NOMO-1 treated with DMSO at 0.1 percent for 48 hours (cell line): ENCODE data around the gene GPR55.

ENCODE experiments used
- DNase-seq: peaks from one replicate; lab custom pipeline; 2025; ENCODE audit not compliant: unreplicated experiment; lab: John Stamatoyannopoulos, UW

Gene GPR55

GRCh38 chr2:230935130-230935430 lies 10.0 kb upstream of the GPR55 start:
- DNase-seq: no peak

- DNase-seq: no peak
Measured at GRCh38 chr2:230934231-230935129, 9.4 kb upstream of the GPR55 start.

DNA sequence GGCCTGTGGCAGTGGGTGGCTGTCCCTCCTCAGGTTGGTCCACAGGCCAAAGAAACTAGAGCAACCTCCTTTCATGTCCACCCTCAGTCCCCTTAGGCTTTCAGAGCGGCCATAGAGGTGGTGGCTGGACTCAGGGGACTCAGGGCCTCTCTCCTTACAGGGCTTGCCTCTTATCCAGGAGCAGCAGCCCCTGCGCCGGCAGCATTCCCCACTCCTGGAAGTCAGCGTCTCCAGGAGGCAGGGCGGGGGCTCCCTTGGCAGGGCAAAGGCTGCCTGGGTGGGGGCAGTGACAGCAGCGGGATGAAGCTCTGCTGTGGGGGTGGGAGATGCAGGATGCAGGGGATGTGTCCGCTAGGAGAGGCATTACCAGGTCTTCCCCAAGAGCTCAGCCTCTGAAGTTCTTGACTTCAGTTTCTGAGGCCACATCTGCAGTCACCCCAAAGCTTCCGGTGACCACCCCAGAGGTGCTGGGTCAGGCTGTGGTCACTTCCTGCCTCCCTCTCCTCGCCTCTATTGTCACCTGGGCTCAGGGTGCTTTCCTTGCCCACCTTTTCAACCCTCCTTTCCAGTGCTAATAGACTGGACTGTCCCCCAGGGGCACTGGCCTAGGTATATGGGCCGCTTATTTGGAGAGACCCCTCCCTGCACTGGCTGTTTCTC lies 8.6 kb upstream of the GPR55 start:
- DNase-seq: no peak

- peak; percentile 2 for DNase-seq
Measured at GRCh38 chr2:230932556-230933511, 7.8 kb upstream of the GPR55 start.

DNA sequence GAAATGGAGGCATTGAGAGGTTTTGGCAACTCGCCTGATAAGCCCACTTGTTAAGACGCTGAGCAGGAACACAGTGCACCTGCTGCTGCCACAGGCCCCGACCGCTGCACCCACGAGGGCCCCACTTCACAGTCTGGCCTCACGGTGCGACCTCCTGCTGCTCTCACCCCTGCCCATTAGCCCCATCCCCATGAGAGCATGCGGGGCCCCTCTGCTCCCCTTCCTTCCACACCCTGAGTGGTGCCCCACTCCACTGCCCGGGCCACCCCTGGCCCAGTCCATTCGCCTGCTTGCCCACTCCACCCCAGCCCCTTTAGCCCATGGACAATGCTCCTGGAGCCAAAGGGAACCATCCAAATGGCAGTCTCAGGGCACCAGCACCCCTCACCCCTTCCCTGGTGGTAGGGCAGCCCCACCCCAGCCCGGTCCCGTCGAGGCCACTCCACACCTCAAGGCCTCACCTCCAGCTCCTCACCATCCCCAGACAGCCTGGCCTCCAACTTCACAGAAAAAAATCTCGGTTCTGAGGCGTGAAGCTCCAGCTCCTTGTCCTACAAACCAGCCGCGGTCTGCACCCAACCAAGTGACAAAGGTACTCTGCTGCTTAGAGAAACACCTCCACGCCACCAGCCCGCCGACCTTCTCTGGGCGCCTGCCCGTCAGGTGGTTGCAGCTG lies 6.7 kb upstream of the GPR55 start:
- no peak for DNase-seq

DNA sequence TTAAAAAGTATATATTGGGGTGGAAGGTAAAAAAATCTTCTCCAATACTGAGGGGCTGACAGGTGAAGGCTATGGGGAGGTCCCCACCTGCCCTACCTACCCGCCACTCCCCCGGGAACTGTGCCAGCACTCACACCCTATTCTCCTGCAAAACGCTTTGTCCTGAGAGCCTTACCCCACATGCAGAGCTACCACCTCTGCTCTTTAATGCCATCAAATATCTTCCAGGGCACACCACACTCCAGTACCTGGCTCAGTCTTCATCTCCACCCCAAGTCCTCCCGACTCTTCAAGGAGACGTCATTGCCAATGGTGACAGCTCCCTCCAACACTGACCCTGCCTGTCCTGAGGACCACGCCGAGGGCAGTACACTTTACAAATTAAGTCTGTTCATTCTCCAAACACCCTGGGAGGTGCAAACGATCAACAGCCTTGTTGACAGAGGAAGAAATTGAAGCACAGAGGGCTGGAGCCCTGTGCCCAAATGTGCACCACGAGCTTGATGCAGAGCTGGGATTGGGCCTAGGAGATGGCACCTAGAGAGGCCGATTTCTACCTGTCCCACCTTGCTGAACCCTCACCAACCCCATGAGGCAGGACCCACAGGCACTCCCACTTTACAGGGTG lies 6.0 kb upstream of the GPR55 start:
- DNase-seq: no peak

DNA sequence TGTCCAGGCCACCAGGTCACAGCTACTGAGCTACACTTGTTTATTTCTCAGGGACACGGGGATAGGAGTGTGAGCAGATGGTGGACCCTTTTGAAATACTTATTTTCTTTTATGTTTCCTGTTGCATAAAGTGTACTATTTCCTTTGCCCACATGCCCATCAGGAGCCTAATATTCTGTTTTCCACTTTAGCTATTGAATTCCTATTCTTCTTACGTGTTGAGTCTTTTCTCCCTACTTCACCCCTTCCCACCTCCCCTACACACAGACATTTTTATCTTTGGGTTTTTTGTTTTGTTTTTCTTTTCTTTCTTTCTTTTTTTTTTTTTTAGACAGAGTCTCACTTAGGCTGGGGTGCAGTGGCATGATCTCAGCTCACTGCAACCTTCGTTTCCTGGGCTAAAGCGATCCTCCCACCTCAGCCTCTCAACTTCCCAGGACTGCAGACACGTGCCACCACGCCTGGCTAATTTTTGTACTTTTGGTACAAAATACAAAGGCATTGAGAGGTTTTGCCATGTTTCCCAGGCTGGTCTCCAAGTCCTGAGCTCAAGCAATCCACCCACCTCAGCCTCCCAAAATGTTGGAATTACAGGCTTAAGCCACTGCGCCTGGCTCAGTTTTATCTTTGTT lies 5.2 kb upstream of the GPR55 start:
- DNase-seq: no peak

GRCh38 chr2:230929381-230930148 lies 4.5 kb upstream of the GPR55 start:
- DNase-seq: no peak

DNA sequence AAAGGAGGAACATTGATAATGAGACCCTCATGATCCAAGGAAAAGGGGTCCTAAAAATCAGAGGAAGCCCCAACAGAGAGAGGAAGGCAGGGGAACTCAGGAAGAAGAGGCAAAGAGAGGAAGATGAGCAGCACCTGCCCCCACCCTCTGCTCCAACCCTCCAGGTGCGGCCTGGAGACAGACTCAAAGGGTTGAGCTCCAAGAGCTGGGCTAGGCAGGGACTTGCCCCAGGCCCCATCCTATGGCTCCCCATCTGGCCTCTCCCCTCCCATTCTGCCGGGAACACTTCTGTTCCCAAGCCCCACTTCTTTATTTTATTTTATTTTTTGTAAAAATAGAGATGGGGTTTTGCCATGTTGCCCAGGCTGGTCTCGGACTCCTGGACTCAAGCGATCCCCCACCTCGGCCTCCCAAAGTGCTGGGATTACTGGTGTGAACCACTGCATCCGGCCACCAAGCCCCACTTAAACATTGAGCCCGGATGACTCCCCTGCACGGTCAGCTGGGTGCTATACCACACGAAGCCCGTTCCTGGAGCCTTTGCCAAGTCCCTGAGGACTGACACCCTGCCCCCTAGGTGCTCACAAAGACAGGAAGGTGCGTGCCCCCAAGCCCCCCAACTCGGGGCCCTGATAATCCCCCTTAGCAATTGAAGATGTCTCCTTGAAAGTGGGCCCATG lies 3.8 kb upstream of the GPR55 start:
- DNase-seq: no peak

GRCh38 chr2:230927711-230928341 lies 2.8 kb upstream of the GPR55 start:
- no peak for DNase-seq

- no peak for DNase-seq
Measured at GRCh38 chr2:230925879-230926765, 1.1 kb upstream of the GPR55 start.

DNA sequence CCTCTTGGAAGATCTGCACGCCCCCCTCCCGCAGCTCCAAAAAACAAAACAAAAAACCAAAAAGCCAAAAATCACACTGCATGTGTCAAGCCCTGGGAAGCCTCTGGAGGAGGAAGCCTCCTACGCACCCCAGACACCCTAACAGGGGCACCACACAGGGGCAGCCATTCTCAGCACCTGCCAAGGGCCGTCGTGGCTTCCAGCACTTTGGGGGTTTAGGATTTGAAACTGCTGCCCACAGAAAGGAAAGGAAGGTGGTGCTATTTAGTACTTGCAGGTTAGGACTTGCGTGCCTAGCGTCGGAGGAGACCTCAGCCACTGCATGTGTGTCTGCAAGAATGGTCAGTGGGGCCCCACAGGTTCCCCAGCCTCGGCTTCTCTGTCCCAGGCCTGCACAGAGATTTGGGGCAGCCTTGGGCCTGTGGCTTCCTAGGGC lies 419 bp upstream of the GPR55 start:
- no peak for DNase-seq

DNA sequence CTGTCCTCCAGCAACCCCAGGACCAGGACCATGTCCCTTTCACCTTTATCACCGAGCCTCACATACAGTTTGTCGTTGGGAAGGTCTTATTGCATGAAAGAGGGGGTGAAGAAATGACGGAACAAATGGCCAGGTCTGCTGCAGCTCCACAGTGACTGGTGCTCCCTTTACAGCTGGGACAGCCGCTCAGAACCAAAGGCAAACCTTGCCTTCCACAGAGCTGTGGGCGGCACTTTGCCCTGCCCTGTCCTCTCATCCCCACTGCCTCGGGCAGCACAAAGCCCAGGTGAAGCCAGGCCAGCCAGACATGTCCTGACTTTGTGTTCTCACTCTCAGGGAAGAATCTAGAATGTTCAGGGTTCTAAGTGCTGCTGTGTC lies 961 bp downstream of the GPR55 start:
- DNase-seq: no peak

GRCh38 chr2:230922951-230923717 lies 1.9 kb downstream of the GPR55 start:
- no peak for DNase-seq

DNA sequence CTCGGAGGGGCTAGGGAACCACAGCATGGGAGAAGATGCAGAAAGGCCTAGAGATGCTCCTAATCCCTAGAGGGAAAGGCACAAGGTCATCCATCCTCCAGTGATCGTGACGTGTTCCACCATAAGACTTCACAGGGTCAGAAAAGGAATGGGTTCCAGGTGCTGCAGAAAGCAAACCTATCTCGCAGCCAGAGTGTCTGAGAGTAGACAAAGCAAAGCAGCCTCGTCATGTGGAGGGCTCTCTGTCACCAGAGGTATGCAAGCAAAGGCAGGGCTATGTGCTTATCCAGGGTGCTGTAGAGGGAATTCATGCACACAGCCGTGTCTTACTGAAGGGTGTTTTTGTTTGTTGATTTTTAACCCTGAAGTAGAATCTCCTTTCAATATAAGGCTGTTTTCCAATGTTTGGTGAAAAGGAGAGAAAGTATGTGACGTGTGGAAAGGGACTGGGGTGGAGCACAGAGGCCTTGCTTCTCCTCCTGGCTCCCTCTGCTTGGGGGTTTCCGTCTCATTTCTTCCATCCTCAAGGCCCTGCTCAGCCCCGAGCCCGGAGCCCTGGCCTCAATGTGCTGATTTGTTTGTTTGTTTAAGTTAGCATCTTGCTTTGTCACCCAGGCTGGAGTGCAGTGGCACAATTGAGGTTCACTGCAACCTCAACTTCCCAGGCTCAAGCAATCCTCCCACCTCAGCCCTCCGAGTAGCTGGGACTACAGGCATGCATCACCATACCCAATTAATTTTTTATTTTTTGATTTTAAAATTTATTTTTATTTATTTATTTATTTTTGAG lies 3.0 kb downstream of the GPR55 start:
- DNase-seq: no peak

GRCh38 chr2:230920167-230920566 lies 4.9 kb downstream of the GPR55 start:
- DNase-seq: no peak
